SU-DHL-6 (cell line): ENCODE measurements around the gene SUGCT.

ENCODE experiments used
- CTCF ChIP-seq: fragments of 200-600 bp; sonication (generic); IDR thresholded peaks from one replicate; pipeline ENCODE4 v1.5.1; 2017; ENCODE audit warnings: antibody characterized with exemption, mild to moderate bottlenecking, low read length, moderate library complexity; ENCODE audit not compliant: insufficient read depth, poor library complexity, severe bottlenecking
- EZH2phosphoT487 ChIP-seq: fragments of 200-600 bp; sonication (generic), shearing (Covaris generic); conservative IDR thresholded peaks from 2 replicates; pipeline ENCODE4 v1.6.1; 2018; ENCODE audit warnings: mild to moderate bottlenecking, antibody characterized with exemption, low read length, moderate library complexity, mixed read lengths

- TF ChIP-seq CTCF: no peak
- TF ChIP-seq EZH2phosphoT487: no peak
These were observed 521.5 kb downstream of the SUGCT start for GRCh38 chr7:40656349-40656748.
